GM19468 (cell line): Measurements from ENCODE around the gene ADGRD2.

Experiments
- ATAC-seq: cut with Tn5 transposase; IDR thresholded peaks from one replicate; pipeline ENCODE4 v1.9.1; 2021; ENCODE audit warnings: mild to moderate bottlenecking, moderate library complexity, moderate number of reproducible peaks; ENCODE audit not compliant: unreplicated experiment; ENCODE audit errors: extremely low read depth

Gene ADGRD2

GRCh38 chr9:124456341-124457078 is 6.3 kb downstream of the ADGRD2 start:
- no peak for ATAC-seq

- ATAC-seq = no peak
Measured at GRCh38 chr9:124457079-124457886, 7.0 kb downstream of the ADGRD2 start.

- ATAC-seq = no peak
Measured at GRCh38 chr9:124457887-124458431, 7.7 kb downstream of the ADGRD2 start.

GRCh38 chr9:124458441-124458840 is 8.2 kb downstream of the ADGRD2 start:
- no peak for ATAC-seq

- no peak for ATAC-seq
Measured at GRCh38 chr9:124462739-124463138, 12.5 kb downstream of the ADGRD2 start.

GRCh38 chr9:124465736-124466135 is 15.5 kb downstream of the ADGRD2 start:
- no peak for ATAC-seq

- no peak for ATAC-seq
Measured at GRCh38 chr9:124467410-124468060, 17.3 kb downstream of the ADGRD2 start.

GRCh38 chr9:124468061-124468740 is 17.9 kb downstream of the ADGRD2 start:
- ATAC-seq = no peak

GRCh38 chr9:124469011-124469832 is 19.0 kb downstream of the ADGRD2 start:
- no peak for ATAC-seq

GRCh38 chr9:124470306-124470705 is 20.1 kb downstream of the ADGRD2 start:
- no peak for ATAC-seq

- no peak for ATAC-seq
Measured at GRCh38 chr9:124470726-124471125, 20.5 kb downstream of the ADGRD2 start.

- no peak for ATAC-seq
Measured at GRCh38 chr9:124471761-124472160, 21.5 kb downstream of the ADGRD2 start.

- ATAC-seq = no peak
Measured at GRCh38 chr9:124472770-124473169, 22.5 kb downstream of the ADGRD2 start.

- ATAC-seq = no peak
Measured at GRCh38 chr9:124473310-124473709, 23.1 kb downstream of the ADGRD2 start.

- no peak for ATAC-seq
Measured at GRCh38 chr9:124474151-124474550, 23.9 kb downstream of the ADGRD2 start.

- ATAC-seq = no peak
Measured at GRCh38 chr9:124475158-124475867, 25.1 kb downstream of the ADGRD2 start.

- ATAC-seq = no peak
Measured at GRCh38 chr9:124475868-124476690, 25.8 kb downstream of the ADGRD2 start.

GRCh38 chr9:124477211-124477647 is 27.0 kb downstream of the ADGRD2 start:
- no peak for ATAC-seq
